ENCODE data around the gene ZNF275. TPM values are rescaled to one million over a fixed set of nuclear protein-coding genes. Genes with fewer than 3 reads are reported as not detected.

Gene ZNF275
- total and polyA plus RNA-seq, 2 of the 8 experiments (the other 6 are each of a cell fraction or from before 2014, with no cell fraction given): 8.2 to 9.1 TPM

GRCh38 chrX:153301746-153302145, 32.2 kb upstream of the ZNF275 start:
- 94% methylated on average over 3 of the region's 3 CpGs; no CpG with 5 or more reads in 1 of the 2 experiments for WGBS, 2 experiments (ENCODE audit: extremely low coverage in 1 of 2, insufficient coverage in 1 of 2, insufficient read length in 1 of 2, insufficient replicate concordance in 2 of 2, low coverage in 1 of 2, low lambda C conversion rate in 2 of 2, missing lambda C conversion rate in 1 of 2)
- Histone ChIP-seq H3K23me2 (ENCODE audit: low read depth, low read length) (no peaks in the 10 kb centered on the region), H3K79me1 (ENCODE audit: low read depth, low read length) (no peaks in the 10 kb centered on the region), H3K23ac (ENCODE audit: insufficient read length) (no peak overlapping the region), H2BK20ac (ENCODE audit: low read length) (no peak overlapping the region), H3K56ac (replicated peaks; ENCODE audit: insufficient read length, low read depth, low read length) (no peak overlapping the region), H3K4ac (replicated peaks; ENCODE audit: insufficient read length, low read depth, low read length) (no peak overlapping the region), H2BK120ac (replicated peaks; ENCODE audit: low read depth, low read length) (no peak overlapping the region), H3K27ac (ENCODE audit: low read depth, low read length) (no peak overlapping the region), H3K27me3 (replicated peaks in 1 of 4; ENCODE audit: control insufficient read depth in 3 of 4, extremely low read depth in 1 of 4, insufficient read depth in 3 of 4, low read length in 3 of 4) (no peaks in the 10 kb centered on the region), H2BK12ac (ENCODE audit: low read depth, low read length) (no peak overlapping the region), H3K9ac (replicated peaks in 1 of 4; ENCODE audit: extremely low read depth in 1 of 4, low read depth in 3 of 4, low read length in 3 of 4) (no peak overlapping the region), H4K91ac (replicated peaks; ENCODE audit: insufficient read length, low read length) (no peak overlapping the region), H3K4me2 (ENCODE audit: insufficient read depth in 1 of 2, low read depth in 2 of 2, low read length in 2 of 2) (no peak overlapping the region), H2AFZ (ENCODE audit: low read length) (no peak overlapping the region), H3K14ac (ENCODE audit: insufficient read length) (no peak overlapping the region), H3K18ac (ENCODE audit: extremely low read depth, low read length) (no peak overlapping the region), H4K20me1 (replicated peaks in 1 of 2; ENCODE audit: control insufficient read depth in 1 of 2, insufficient read depth in 2 of 2, low read length in 2 of 2) (no peaks in the 10 kb centered on the region), H3K4me1 (replicated peaks in 1 of 4; ENCODE audit: control insufficient read depth in 3 of 4, insufficient read depth in 4 of 4, low read length in 3 of 4) (no peaks in the 10 kb centered on the region; a peak in 1 of 7 replicates), H3K79me2 (ENCODE audit: control insufficient read depth in 1 of 2, insufficient read depth in 2 of 2, low read length in 2 of 2) (no peaks in the 10 kb centered on the region), H3K36me3 (ENCODE audit: control insufficient read depth in 2 of 4, insufficient read depth in 4 of 4, low read length in 3 of 4) (no peaks in the 10 kb centered on the region), H2BK15ac (ENCODE audit: low read length) (no peak overlapping the region), H2AK5ac (ENCODE audit: low read depth, low read length) (no peak overlapping the region), H4K8ac (ENCODE audit: extremely low read depth, insufficient read depth, low read length) (no peak overlapping the region), H2BK5ac (ENCODE audit: low read depth, low read length) (no peak overlapping the region), H3K9me3 (ENCODE audit: insufficient read depth in 2 of 2, low read depth in 1 of 2, low read length in 1 of 2) (no peaks in the 10 kb centered on the region), H4K5ac (ENCODE audit: insufficient read length, low read depth, low read length) (no peak overlapping the region), H3K4me3 (ENCODE audit: extremely low read depth in 1 of 4, insufficient read depth in 2 of 4, low read depth in 3 of 4, low read length in 4 of 4) (no peak overlapping the region)
- FAIRE-seq (no peak), DNase-seq (ENCODE audit: low read depth in 1 of 2, low spot score in 2 of 2) (no peak)
- POLR2A ChIA-PET (ENCODE audit: partially characterized antibody): no interaction called here
- CTCF ChIA-PET (ENCODE audit: partially characterized antibody): no interaction called here
- no peak for TF ChIP-seq HDAC2 (IDR thresholded peaks at IDR 0.05; ENCODE audit: borderline replicate concordance in 1 of 2, low read depth in 2 of 2, low read length in 2 of 2)
- TF ChIP-seq TAF7 (optimal IDR thresholded peaks at IDR 0.05; ENCODE audit: borderline replicate concordance, low read depth, low read length): no peak
- TF ChIP-seq BACH1 (IDR thresholded peaks at IDR 0.05; ENCODE audit: low read length): no peak
- TF ChIP-seq RBBP5 (IDR thresholded peaks at IDR 0.05; ENCODE audit: borderline replicate concordance, low read depth, low read length): no peak
- no peak for TF ChIP-seq BRCA1 (IDR thresholded peaks at IDR 0.05; ENCODE audit: low read depth, low read length)

Measured in H1 (cell line).